ENCODE results near the gene PCYT2. TPM values are rescaled to one million over a fixed set of nuclear protein-coding genes. Genes with fewer than 3 reads are reported as not detected.

The PCYT2 gene
- total RNA-seq, 1 donor from 2014 or later: 26.8 TPM

DNA sequence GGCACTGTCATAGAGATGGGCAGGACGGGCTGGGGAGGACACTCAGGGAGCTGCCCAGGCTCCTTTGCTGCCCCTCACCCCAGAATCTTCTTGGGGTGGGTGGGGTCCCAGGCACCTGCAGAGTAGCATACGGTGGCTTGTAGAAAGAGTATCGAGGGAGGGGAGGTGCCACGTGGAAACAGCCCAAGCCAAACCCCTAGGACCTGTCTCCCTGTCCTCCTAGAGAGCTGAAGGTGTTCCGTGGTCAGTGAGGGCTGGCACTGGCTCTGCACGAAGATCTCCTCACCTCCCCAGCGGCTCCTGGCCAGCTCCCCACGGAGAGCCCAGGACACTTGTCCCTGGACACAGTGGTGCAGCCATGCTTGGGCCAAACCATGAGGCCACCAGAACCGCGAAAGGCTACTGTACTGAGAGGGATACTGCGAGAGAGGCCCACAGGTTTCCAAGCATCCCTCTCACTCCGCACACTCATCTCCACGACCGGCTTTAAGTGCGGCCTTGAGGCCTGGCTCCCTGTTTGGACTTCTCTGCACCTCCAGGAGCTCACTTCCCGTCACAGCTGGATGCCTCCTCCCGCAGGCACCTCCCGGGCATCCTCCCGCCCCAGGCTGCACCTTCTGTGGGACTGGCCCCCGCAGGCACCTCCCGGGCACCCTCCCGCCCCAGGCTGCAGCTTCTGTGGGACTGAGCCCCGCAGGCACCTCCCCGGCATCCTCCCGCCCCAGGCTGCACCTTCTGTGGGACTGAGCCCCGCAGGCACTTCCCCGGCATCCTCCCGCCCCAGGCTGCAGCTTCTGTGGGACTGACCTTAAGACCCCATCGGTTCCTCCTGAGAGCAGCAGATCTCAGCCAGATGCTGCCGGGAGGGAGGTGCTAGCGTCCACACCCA, 18.3 kb upstream of the PCYT2 start:
- H3K4me1 Mint-ChIP-seq (ENCODE audit: unreplicated experiment): peaks cover 9% of the 10 kb centered on the region

DNA sequence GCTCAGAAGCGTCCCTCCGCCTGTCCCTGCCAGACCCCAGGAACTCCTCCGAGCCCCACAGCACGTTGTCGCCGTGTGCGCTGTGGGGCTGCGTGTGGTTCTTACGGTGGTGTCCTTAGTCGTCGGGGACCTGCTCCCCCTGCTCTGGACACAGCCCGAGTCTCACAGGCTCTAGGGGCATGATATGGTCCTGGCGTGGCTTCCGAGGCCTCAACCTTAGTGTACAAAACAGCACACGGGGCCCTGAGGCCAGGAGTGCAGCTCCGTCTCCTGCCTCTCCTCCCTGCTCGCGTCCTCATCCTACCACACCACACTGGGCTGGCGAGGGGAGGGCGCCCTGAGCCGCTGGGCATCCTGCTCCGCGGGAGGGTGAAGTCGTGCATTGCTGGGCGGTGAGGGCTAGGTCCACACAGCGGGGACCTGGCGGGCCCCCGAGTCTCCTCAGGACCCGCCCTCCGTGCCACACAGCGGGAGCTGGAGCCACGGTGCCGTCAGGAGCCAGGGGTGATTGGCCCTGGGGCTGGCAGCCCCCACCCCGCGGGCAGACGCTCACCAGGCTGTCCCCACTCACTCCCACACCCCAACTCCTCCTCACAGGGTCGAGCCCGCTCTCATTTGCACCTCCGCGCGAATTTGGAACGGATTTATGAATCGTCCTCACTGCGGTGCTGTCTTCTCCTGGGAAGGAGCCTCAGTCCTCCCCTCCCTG, 17.5 kb upstream of the PCYT2 start:
- H3K4me3 Mint-ChIP-seq (ENCODE audit: unreplicated experiment): peak overlapping the region; percentile 37
- H3K9me3 Mint-ChIP-seq (ENCODE audit: unreplicated experiment): no peaks in the 10 kb centered on the region
- DNase-seq (ENCODE audit: low spot score): no peak
- H3K27me3 Mint-ChIP-seq (ENCODE audit: unreplicated experiment): peaks cover 21% of the 10 kb centered on the region
- peaks cover 13% of the 10 kb centered on the region for H3K4me1 Mint-ChIP-seq (ENCODE audit: unreplicated experiment)
- TF ChIP-seq CTCF (IDR thresholded peaks at IDR 0.05; ENCODE audit: unreplicated experiment): no peak
- H3K27ac Mint-ChIP-seq (ENCODE audit: unreplicated experiment): no peak overlapping the region
- H3K36me3 Mint-ChIP-seq (ENCODE audit: low read depth, unreplicated experiment): peaks cover 5% of the 10 kb centered on the region

More for the DNA sequence above, 18.3 kb upstream of the PCYT2 start:
- Mint-ChIP-seq H3K27ac (ENCODE audit: unreplicated experiment) (no peak overlapping the region), H3K9me3 (ENCODE audit: unreplicated experiment) (no peaks in the 10 kb centered on the region), H3K4me3 (ENCODE audit: unreplicated experiment) (no peak overlapping the region), H3K27me3 (ENCODE audit: unreplicated experiment) (peaks cover 19% of the 10 kb centered on the region), H3K36me3 (ENCODE audit: low read depth, unreplicated experiment) (peaks cover 5% of the 10 kb centered on the region)
- no peak for TF ChIP-seq CTCF (IDR thresholded peaks at IDR 0.05; ENCODE audit: unreplicated experiment)
- DNase-seq (ENCODE audit: low spot score): no peak

DNA sequence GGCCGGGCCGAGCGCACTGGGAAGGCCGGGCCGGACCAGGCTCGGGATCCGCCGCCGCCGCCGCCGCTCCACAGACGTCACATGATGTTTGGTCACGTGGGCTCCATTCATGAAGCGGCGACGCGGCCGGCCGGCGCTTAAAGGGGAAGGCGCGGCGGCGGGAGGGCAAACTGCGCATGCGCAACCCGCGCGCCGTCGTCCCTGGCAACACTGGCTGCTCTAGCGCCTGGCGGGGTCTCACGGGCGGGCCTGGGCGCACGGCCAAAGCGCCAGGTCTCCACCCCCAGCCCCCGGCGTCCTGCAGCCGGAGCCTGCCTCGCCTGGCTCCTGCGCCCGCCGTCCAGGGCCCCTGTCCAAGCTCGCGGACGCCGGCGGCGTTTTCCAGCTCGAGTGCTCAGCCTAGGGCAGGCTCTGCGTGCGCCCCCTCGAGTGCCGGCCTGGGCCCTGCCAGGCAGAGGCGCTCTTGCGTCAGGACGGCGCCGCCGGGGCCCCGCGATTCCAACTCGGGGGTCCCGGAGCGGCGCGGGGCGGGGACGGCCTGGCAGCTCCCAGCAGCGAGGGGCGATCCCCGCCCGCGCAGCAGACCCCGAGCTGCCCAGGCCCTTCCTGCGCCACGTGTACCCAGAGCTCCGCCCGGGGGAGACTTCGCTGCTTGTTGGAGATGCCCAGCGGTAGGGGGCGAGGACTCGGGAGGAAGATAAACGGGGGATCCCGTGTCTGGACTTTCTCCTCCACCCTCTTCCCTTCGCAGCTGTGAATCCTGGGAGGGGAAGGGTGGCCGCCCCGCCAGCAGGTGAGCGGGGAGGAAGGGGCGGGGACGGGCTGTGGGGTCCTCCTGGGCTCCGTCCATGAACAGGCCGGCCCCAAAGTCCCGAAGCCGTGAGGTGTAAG, 16.7 kb upstream of the PCYT2 start, which contains the start of gene MAFG:
MAFG (minus strand) TSS at position 83 of the 891 bp plus-strand sequence. CDS start 4,550 bp downstream, outside the sequence.
- peaks cover 5% of the 10 kb centered on the region for H3K36me3 Mint-ChIP-seq (ENCODE audit: low read depth, unreplicated experiment)
- peak; percentile 29 for TF ChIP-seq CTCF (IDR thresholded peaks at IDR 0.05; ENCODE audit: unreplicated experiment)
- H3K27ac Mint-ChIP-seq (ENCODE audit: unreplicated experiment): peak within 1 kb of the TSS; percentile 81
- H3K4me3 Mint-ChIP-seq (ENCODE audit: unreplicated experiment): peak within 1 kb of the TSS; percentile 87
- H3K4me1 Mint-ChIP-seq (ENCODE audit: unreplicated experiment): peaks cover 13% of the 10 kb centered on the region
- DNase-seq (ENCODE audit: low spot score): peak; percentile 92
- no peaks in the 10 kb centered on the region for H3K9me3 Mint-ChIP-seq (ENCODE audit: unreplicated experiment)
- peaks cover 21% of the 10 kb centered on the region for H3K27me3 Mint-ChIP-seq (ENCODE audit: unreplicated experiment)

DNA sequence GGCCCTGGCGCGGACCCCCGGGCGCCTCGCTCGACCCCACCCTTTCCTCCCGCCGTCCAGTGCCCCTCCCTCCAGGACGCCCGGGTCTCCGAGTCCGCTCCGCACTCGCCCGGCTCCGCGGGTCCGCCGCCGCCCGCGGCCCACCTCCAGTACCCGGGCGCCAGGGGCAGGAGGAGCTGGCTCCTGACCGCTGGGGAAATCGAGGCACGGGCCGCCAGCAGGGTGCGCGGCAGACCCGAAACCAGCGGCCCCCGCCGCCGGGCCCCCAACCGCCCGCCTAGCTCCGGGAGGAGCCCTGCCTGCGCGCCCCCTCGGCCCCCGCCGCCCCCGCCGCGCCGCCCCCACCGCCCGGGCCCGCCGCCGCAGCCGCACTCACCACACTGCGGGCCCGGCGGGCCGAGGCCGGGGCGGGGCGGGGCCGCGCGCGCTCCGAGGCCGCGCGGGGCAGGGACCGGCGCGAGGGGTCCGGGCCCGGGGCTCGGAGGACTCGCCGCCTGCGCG, 16.0 kb upstream of the PCYT2 start:
- H3K36me3 Mint-ChIP-seq (ENCODE audit: low read depth, unreplicated experiment): peaks cover 3% of the 10 kb centered on the region
- peaks cover 22% of the 10 kb centered on the region for H3K27me3 Mint-ChIP-seq (ENCODE audit: unreplicated experiment)
- H3K4me1 Mint-ChIP-seq (ENCODE audit: unreplicated experiment): peaks cover 13% of the 10 kb centered on the region
- DNase-seq (ENCODE audit: low spot score): no peak
- no peaks in the 10 kb centered on the region for H3K9me3 Mint-ChIP-seq (ENCODE audit: unreplicated experiment)
- H3K4me3 Mint-ChIP-seq (ENCODE audit: unreplicated experiment): no peak overlapping the region
- TF ChIP-seq CTCF (IDR thresholded peaks at IDR 0.05; ENCODE audit: unreplicated experiment): no peak
- no peak overlapping the region for H3K27ac Mint-ChIP-seq (ENCODE audit: unreplicated experiment)

Measured in endothelial cell (in vitro differentiated cells).